Breast epithelium (tissue), 4 donors: ENCODE data around the gene UBXN11. TPM values are rescaled to one million over a fixed set of nuclear protein-coding genes. Genes with fewer than 3 reads are reported as not detected.

Experiments used
- DNase-seq, 2 donors: peaks; one replicate each; pipeline ENCODE4 v3.0.0-alpha.2; 2019; ENCODE audit warnings: low spot score in 2 of 2
- H3K27ac ChIP-seq, 2 donors: fragments of 200-600 bp; sonication (generic) in 1 of 2; one replicate each; pipeline ENCODE4 v1.5.1; 2016 to 2019; ENCODE audit warnings: mild to moderate bottlenecking in 1 of 2
- H3K27me3 ChIP-seq, 2 donors: fragments of 200-600 bp; sonication (generic) in 1 of 2; one replicate each; pipeline versions ENCODE4 v1.5.1 to v1.6.0; 2017 to 2019; ENCODE audit warnings: control low read depth in 1 of 2, mild to moderate bottlenecking in 1 of 2
- H3K36me3 ChIP-seq: fragments of 200-600 bp; one replicate; pipeline ENCODE4 v1.5.1; 2019
- H3K4me1 ChIP-seq, 2 donors: fragments of 200-600 bp; sonication (generic); one replicate each; pipeline ENCODE4 v1.5.1; 2016 to 2019; ENCODE audit warnings: control low read depth in 1 of 2
- H3K4me3 ChIP-seq, 3 donors: fragments of 200-600 bp; sonication (generic); 1 replicate in 2 of 3; 2 replicates in 1 of 3; pipeline ENCODE4 v1.5.1; 2016 to 2019; ENCODE audit warnings: mild to moderate bottlenecking in 3 of 3, moderate library complexity in 2 of 3
- H3K9me3 ChIP-seq, 2 donors: fragments of 200-600 bp; sonication (generic) in 1 of 2; one replicate each; pipeline ENCODE4 v1.5.1; 2016 to 2019; ENCODE audit warnings: control low read depth in 1 of 2
- CTCF ChIP-seq, 3 donors: fragments of 450-650 bp; IDR thresholded peaks; one replicate each; pipeline ENCODE4 v1.5.1; 2016 to 2017; ENCODE audit warnings: antibody characterized with exemption in 3 of 3, mild to moderate bottlenecking in 3 of 3, moderate library complexity in 3 of 3
- POLR2A ChIP-seq: fragments of 450-650 bp; IDR thresholded peaks from one replicate; pipeline ENCODE4 v1.6.1; 2016; ENCODE audit warnings: antibody characterized with exemption, mild to moderate bottlenecking, moderate library complexity
- POLR2AphosphoS5 ChIP-seq, 3 donors: sonication (generic); formaldehyde crosslinking; IDR thresholded peaks; one replicate each; pipeline ENCODE4 v1.6.1; 2017; ENCODE audit warnings: antibody characterized with exemption in 3 of 3
- intact Hi-C: fragments of 100-400 bp; cut with DNase I; formaldehyde crosslinking; loops from one replicate; pipeline ENCODE4 v1.15.1; 2023; ENCODE audit warnings: low total_unique reads
- total RNA-seq, 3 donors: library from RNA; depleted of rRNA; stranded (reverse); fragments of >200 nt; gene quantifications; one replicate each; pipeline ENCODE4 v1.1.0, GENCODE V29; 2016

Gene UBXN11
- total RNA-seq, 3 donors from 2014 or later = 15.0 to 25.5 (median 24.9) TPM

GRCh38 chr1:26324550-26324949 is 18.1 kb upstream of the UBXN11 start:
- H3K4me3 ChIP-seq = no peak overlapping the region
- TF ChIP-seq CTCF (IDR thresholded peaks at IDR 0.05) (no peak), POLR2AphosphoS5 (IDR thresholded peaks at IDR 0.05) (no peak), POLR2A (no peak)
- no peaks in the 10 kb centered on the region for H3K9me3 ChIP-seq
- intact Hi-C loops = loop anchor here (5.0 kb wide), 1 partner anchor 47 kb away; no protein-coding TSS in a partner anchor
- DNase-seq = no peak
- peaks cover 0 to 4% of the 10 kb centered on the region in 2 donors for H3K4me1 ChIP-seq
- no peak overlapping the region for H3K27ac ChIP-seq
- no peaks in the 10 kb centered on the region for H3K36me3 ChIP-seq
- H3K27me3 ChIP-seq = no peaks in the 10 kb centered on the region

- Histone ChIP-seq H3K4me1 (peaks cover 0 to 4% of the 10 kb centered on the region in 2 donors), H3K27ac (no peak overlapping the region), H3K27me3 (no peaks in the 10 kb centered on the region), H3K9me3 (no peaks in the 10 kb centered on the region), H3K4me3 (no peak overlapping the region), H3K36me3 (no peaks in the 10 kb centered on the region)
- intact Hi-C loops = loop anchor here (5.0 kb wide), 1 partner anchor 46 kb away; no protein-coding TSS in a partner anchor
- no peak for TF ChIP-seq CTCF (IDR thresholded peaks at IDR 0.05)
- TF ChIP-seq POLR2A = no peak
- no peak for TF ChIP-seq POLR2AphosphoS5 (IDR thresholded peaks at IDR 0.05)
- DNase-seq = no peak
Observed at GRCh38 chr1:26323382-26323781, 16.9 kb upstream of the UBXN11 start.

GRCh38 chr1:26322042-26322331 is 15.6 kb upstream of the UBXN11 start:
- Histone ChIP-seq H3K9me3 (no peaks in the 10 kb centered on the region), H3K36me3 (no peaks in the 10 kb centered on the region), H3K27ac (no peak overlapping the region), H3K4me3 (no peak overlapping the region), H3K4me1 (peaks cover 0 to 4% of the 10 kb centered on the region in 2 donors), H3K27me3 (no peaks in the 10 kb centered on the region)
- no peak for DNase-seq
- intact Hi-C loops = loop anchor here (5.0 kb wide), 1 partner anchor 45 kb away; no protein-coding TSS in a partner anchor
- no peak for TF ChIP-seq POLR2AphosphoS5 (IDR thresholded peaks at IDR 0.05)
- TF ChIP-seq CTCF (IDR thresholded peaks at IDR 0.05) = no peak
- TF ChIP-seq POLR2A = no peak

GRCh38 chr1:26321315-26322041 is 15.0 kb upstream of the UBXN11 start:
- H3K27ac ChIP-seq = no peak overlapping the region
- intact Hi-C loops = loop anchor here (5.0 kb wide), 1 partner anchor 44 kb away; no protein-coding TSS in a partner anchor

More at GRCh38 chr1:26321315-26322041, 15.0 kb upstream of the UBXN11 start:
- Histone ChIP-seq H3K9me3 (no peaks in the 10 kb centered on the region), H3K4me1 (peaks cover 0 to 4% of the 10 kb centered on the region in 2 donors), H3K4me3 (no peak overlapping the region), H3K27me3 (no peaks in the 10 kb centered on the region), H3K36me3 (no peaks in the 10 kb centered on the region)
- DNase-seq = peak; percentile 88 to 89
- TF ChIP-seq CTCF (IDR thresholded peaks at IDR 0.05) = peak; percentile 83 to 93 (median 92)
- TF ChIP-seq POLR2AphosphoS5 (IDR thresholded peaks at IDR 0.05) = peak in 1 of 3 donors; percentile 37
- TF ChIP-seq POLR2A = no peak
